IMR-90 (cell line): ENCODE data around the gene HCN2.

Source experiments
- BHLHE40 ChIP-seq: fragments of 150-350 bp; IDR thresholded peaks from 2 replicates; pipeline ENCODE4 v1.6.1; 2016; ENCODE audit warnings: mild to moderate bottlenecking, low read depth, low read length
- CEBPB ChIP-seq: IDR thresholded peaks from 2 replicates; pipeline ENCODE4 v1.6.1; 2012; ENCODE audit warnings: low read depth, low read length, improper control_type of control experiment
- CHD1 ChIP-seq: IDR thresholded peaks from 2 replicates; pipeline ENCODE4 v1.6.1; 2012; ENCODE audit warnings: low read depth, low read length, improper control_type of control experiment
- CTCF ChIP-seq: conservative IDR thresholded peaks from 2 replicates; pipeline ENCODE4 v1.5.1; 2012; ENCODE audit warnings: mild to moderate bottlenecking, low read depth, low read length, improper control_type of control experiment
- ELK1 ChIP-seq: fragments of 150-350 bp; IDR thresholded peaks from 2 replicates; pipeline ENCODE4 v1.6.1; 2016; ENCODE audit warnings: low read depth, mild to moderate bottlenecking, low read length, moderate library complexity, borderline replicate concordance
- FOS ChIP-seq: fragments of 150-350 bp; IDR thresholded peaks from 2 replicates; pipeline ENCODE4 v1.6.1; 2016; ENCODE audit warnings: low read depth, low read length
- MAZ ChIP-seq: IDR thresholded peaks from 2 replicates; pipeline ENCODE4 v1.6.1; 2012; ENCODE audit warnings: low read depth, mild to moderate bottlenecking, low read length, improper control_type of control experiment, moderate library complexity, borderline replicate concordance
- NFE2L2 ChIP-seq: fragments of 150-350 bp; IDR thresholded peaks from 2 replicates; pipeline ENCODE4 v1.6.1; 2016; ENCODE audit warnings: low read depth, mild to moderate bottlenecking, low read length
- POLR2A ChIP-seq: IDR thresholded peaks from 2 replicates; pipeline ENCODE4 v1.6.1; 2012; ENCODE audit warnings: mild to moderate bottlenecking, low read depth, low read length
- RAD21 ChIP-seq: IDR thresholded peaks from 2 replicates; pipeline ENCODE4 v1.6.1; 2012; ENCODE audit warnings: low read length, improper control_type of control experiment
- RCOR1 ChIP-seq: IDR thresholded peaks from 2 replicates; pipeline ENCODE4 v1.6.1; 2012; ENCODE audit warnings: mild to moderate bottlenecking, low read length, improper control_type of control experiment; ENCODE audit not compliant: insufficient replicate concordance
- RFX5 ChIP-seq: IDR thresholded peaks from 2 replicates; pipeline ENCODE4 v1.8.0; 2012; ENCODE audit warnings: low read depth, mild to moderate bottlenecking, low read length, moderate library complexity
- SMC3 ChIP-seq: fragments of 150-350 bp; IDR thresholded peaks from 2 replicates; pipeline ENCODE4 v1.6.1; 2016; ENCODE audit warnings: low read depth, mild to moderate bottlenecking, antibody characterized with exemption, low read length, moderate library complexity
- TF ChIP-seq, protein P1 (sequence below): fragments of 150-350 bp; IDR thresholded peaks from 2 replicates; pipeline ENCODE4 v1.6.1; 2017; ENCODE audit warnings: mild to moderate bottlenecking, antibody characterized with exemption, low read length, low read depth

DNA sequence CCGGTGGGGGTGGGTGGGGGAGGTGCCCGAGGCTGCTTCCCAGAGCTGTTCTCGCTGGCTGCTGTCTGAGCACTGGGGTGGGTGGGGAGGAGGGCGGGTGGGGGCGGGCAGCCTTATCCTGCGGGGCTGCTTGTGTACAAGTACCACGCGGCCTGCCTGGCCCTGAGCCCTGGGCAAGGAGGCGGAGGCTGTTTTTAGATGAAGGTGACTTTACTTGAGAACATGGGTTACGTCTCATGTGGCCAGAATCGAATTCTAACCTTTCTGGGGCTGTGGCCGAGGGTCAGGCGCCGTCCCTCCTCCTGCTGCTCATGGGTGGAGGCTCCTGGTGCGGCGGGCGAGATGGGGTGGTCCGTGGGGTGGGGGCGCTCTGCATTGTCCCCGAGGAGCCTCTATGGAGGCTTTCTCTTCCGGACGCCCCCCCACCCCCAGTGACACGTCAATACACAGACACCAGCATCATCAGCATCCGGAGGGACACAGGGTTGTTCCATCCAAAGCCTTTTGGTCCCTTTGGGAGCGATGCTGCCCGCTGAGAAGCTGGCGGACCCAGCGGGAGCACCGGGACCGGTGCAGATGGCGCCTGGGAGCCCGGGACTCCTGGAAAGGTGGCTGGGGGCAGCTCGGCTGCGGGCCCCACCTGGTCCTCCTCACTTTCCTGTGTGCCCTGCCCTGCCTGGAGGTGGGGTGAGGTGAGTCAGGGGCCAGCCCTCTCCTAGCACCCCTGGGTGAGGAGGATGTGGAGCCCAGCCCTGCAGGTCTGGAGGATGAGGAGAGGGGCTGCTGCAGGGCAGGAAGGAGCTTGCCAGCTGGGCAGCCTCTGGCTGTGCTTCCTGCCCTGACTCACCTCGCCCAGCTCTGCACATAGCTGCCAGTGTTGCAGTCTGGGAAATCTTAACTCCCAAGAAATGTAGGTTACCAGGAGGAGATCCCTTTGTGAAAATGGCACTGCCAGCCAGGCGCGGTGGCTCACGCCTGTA, 13.9 kb upstream of the HCN2 start:
- TF ChIP-seq CTCF (no peak), RCOR1 (no peak), POLR2A (no peak), CHD1 (no peak), SMC3 (no peak), NFE2L2 (no peak), RFX5 (no peak), RAD21 (no peak), CEBPB (no peak), BHLHE40 (no peak), FOS (no peak), MAZ (no peak), ELK1 (no peak)
- TF ChIP-seq, protein P1, sequence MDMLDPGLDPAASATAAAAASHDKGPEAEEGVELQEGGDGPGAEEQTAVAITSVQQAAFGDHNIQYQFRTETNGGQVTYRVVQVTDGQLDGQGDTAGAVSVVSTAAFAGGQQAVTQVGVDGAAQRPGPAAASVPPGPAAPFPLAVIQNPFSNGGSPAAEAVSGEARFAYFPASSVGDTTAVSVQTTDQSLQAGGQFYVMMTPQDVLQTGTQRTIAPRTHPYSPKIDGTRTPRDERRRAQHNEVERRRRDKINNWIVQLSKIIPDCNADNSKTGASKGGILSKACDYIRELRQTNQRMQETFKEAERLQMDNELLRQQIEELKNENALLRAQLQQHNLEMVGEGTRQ, result no peak
